Neuronal stem cell (in vitro differentiated cells): ENCODE data around the gene BCL2L13.
"Not testable (repeated sequence)": the region's sequence is repeated elsewhere in the genome, so short reads cannot be mapped to it uniquely, and the experiment has no call there.

Experiments
- DNase-seq: peaks from one replicate; pipeline ENCODE4 v3.0.0-alpha.2; 2013; ENCODE audit warnings: low spot score
- H2AFZ ChIP-seq: one replicate; pipeline ENCODE4 v1.6.1; 2013; ENCODE audit warnings: mild to moderate bottlenecking, low read length, inconsistent platforms
- H2AK5ac ChIP-seq: 2 replicates; pipeline ENCODE4 v1.6.1; 2013; ENCODE audit warnings: low read depth, mild to moderate bottlenecking, inconsistent platforms, low read length, moderate library complexity, mixed read lengths
- H2BK120ac ChIP-seq: 2 replicates; pipeline ENCODE4 v1.6.1; 2013; ENCODE audit warnings: low read depth, mild to moderate bottlenecking, inconsistent platforms, low read length, moderate library complexity, mixed read lengths
- H2BK12ac ChIP-seq: one replicate; pipeline ENCODE4 v1.6.1; 2013; ENCODE audit warnings: low read length, inconsistent platforms
- H2BK15ac ChIP-seq: 2 replicates; pipeline ENCODE4 v1.6.1; 2013; ENCODE audit warnings: mild to moderate bottlenecking, low read length, inconsistent platforms, mixed read lengths
- H2BK5ac ChIP-seq: one replicate; pipeline ENCODE4 v1.6.1; 2013; ENCODE audit warnings: inconsistent platforms, mild to moderate bottlenecking, low read length, moderate library complexity
- H3K14ac ChIP-seq: one replicate; pipeline ENCODE4 v1.6.1; 2013; ENCODE audit warnings: low read length, inconsistent platforms
- H3K18ac ChIP-seq: 2 replicates; pipeline ENCODE4 v1.6.1; 2013; ENCODE audit warnings: low read length, inconsistent platforms
- H3K23ac ChIP-seq: 2 replicates; pipeline ENCODE4 v1.6.1; 2013; ENCODE audit warnings: low read depth, mild to moderate bottlenecking, mixed read lengths, low read length, inconsistent platforms; ENCODE audit not compliant: poor library complexity
- H3K27ac ChIP-seq: replicated peaks from 3 replicates; pipeline ENCODE4 v1.5.1; 2013; ENCODE audit warnings: low read length, inconsistent platforms
- H3K27me3 ChIP-seq, 3 experiments: 2 replicates each; pipeline ENCODE4 v1.6.1; 2013; ENCODE audit warnings: low read length in 3 of 3, mild to moderate bottlenecking in 2 of 3, inconsistent platforms in 1 of 3, low read depth in 1 of 3, mixed read lengths in 1 of 3, moderate library complexity in 1 of 3; ENCODE audit not compliant: control insufficient read depth in 3 of 3, insufficient read depth in 3 of 3
- H3K36me3 ChIP-seq, 2 donors: replicated peaks in 1 of 2; 2 replicates each; pipeline ENCODE4 v1.6.1; 2013; ENCODE audit warnings: low read length in 2 of 2; ENCODE audit not compliant: control insufficient read depth in 2 of 2, insufficient read depth in 2 of 2
- H3K4ac ChIP-seq: 2 replicates; pipeline ENCODE4 v1.6.1; 2013; ENCODE audit warnings: inconsistent platforms, mild to moderate bottlenecking, low read length, moderate library complexity
- H3K4me1 ChIP-seq, 2 donors: 1 replicate in 1 of 2; 2 replicates in 1 of 2; pipeline ENCODE4 v1.6.1; 2013; ENCODE audit warnings: low read length in 2 of 2, low read depth in 1 of 2; ENCODE audit not compliant: control insufficient read depth in 2 of 2, insufficient read depth in 1 of 2
- H3K4me2 ChIP-seq: one replicate; pipeline ENCODE4 v1.6.1; 2013; ENCODE audit warnings: mild to moderate bottlenecking, low read length, inconsistent platforms; ENCODE audit not compliant: insufficient read depth, poor library complexity, severe bottlenecking
- H3K4me3 ChIP-seq, 2 donors: 2 replicates each; pipeline ENCODE4 v1.5.1; 2013; ENCODE audit warnings: low read length in 2 of 2, mild to moderate bottlenecking in 2 of 2, inconsistent platforms in 1 of 2, moderate library complexity in 1 of 2
- H3K79me1 ChIP-seq: one replicate; pipeline ENCODE4 v1.6.1; 2013; ENCODE audit warnings: low read depth, mild to moderate bottlenecking, inconsistent platforms, low read length, moderate library complexity
- H3K9ac ChIP-seq: one replicate; pipeline ENCODE4 v1.6.1; 2013; ENCODE audit warnings: mild to moderate bottlenecking, low read depth, low read length, inconsistent platforms; ENCODE audit not compliant: poor library complexity
- H3K9me3 ChIP-seq, 2 donors: replicated peaks in 1 of 2; 2 replicates each; pipeline versions ENCODE3 to v1.6.1; 2013; ENCODE audit warnings: low read length in 2 of 2, mild to moderate bottlenecking in 2 of 2, inconsistent platforms in 1 of 2, low read depth in 1 of 2, mixed read lengths in 1 of 2, moderate library complexity in 1 of 2; ENCODE audit not compliant: control insufficient read depth in 2 of 2, insufficient read depth in 1 of 2
- H4K8ac ChIP-seq: one replicate; pipeline ENCODE4 v1.6.1; 2013; ENCODE audit warnings: low read depth, mild to moderate bottlenecking, inconsistent platforms, low read length, moderate library complexity
- H4K91ac ChIP-seq: one replicate; pipeline ENCODE4 v1.6.1; 2013; ENCODE audit warnings: low read length, low read depth, mild to moderate bottlenecking, inconsistent platforms; ENCODE audit not compliant: poor library complexity
- WGBS, 2 donors: extraction: QIAGEN DNeasy Blood & Tissue Kit; methylation state at CpG; one replicate each; pipeline ENCODE4 v1.1.7; 2013; ENCODE audit warnings: missing lambda C conversion rate in 2 of 2, mixed read lengths in 1 of 2; ENCODE audit not compliant: insufficient read length in 2 of 2, insufficient replicate concordance in 1 of 2; ENCODE audit errors: extremely low coverage in 2 of 2; 5-methylcytosine and 5-hydroxymethylcytosine counted together

The BCL2L13 gene

GRCh38 chr22:17664414-17665055 lies 26.0 kb downstream of the BCL2L13 start:
- Histone ChIP-seq H3K9me3 (peaks cover 4 to 25% of the 10 kb centered on the region in 2 donors), H3K4me2 (no peak overlapping the region), H3K14ac (no peak overlapping the region), H2AFZ (no peak overlapping the region), H3K9ac (no peak overlapping the region), H3K4me1 (no peaks in the 10 kb centered on the region), H3K36me3 (peaks cover 8 to 75% of the 10 kb centered on the region in 2 donors), H3K4me3 (no peak overlapping the region), H3K18ac (no peak overlapping the region), H3K27me3 (no peaks in the 10 kb centered on the region), H2BK5ac (no peak overlapping the region), H3K23ac (no peak overlapping the region), H2BK15ac (no peak overlapping the region), H4K8ac (no peak overlapping the region), H3K27ac (no peak overlapping the region), H2BK12ac (no peak overlapping the region), H2AK5ac (no peak overlapping the region), H3K79me1 (peaks cover 2% of the 10 kb centered on the region), H3K4ac (no peak overlapping the region), H2BK120ac (no peak overlapping the region), H4K91ac (no peak overlapping the region)
- WGBS, 2 donors = no CpG with 5 or more reads among the region's 6 CpGs
- no peak for DNase-seq

GRCh38 chr22:17665248-17665647 lies 26.7 kb downstream of the BCL2L13 start:
- WGBS, 2 donors = no CpG with 5 or more reads among the region's 3 CpGs
- H3K18ac ChIP-seq = no peak overlapping the region
- no peaks in the 10 kb centered on the region for H3K27me3 ChIP-seq
- H3K4me3 ChIP-seq = no peak overlapping the region
- H3K4me2 ChIP-seq = no peak overlapping the region
- H3K14ac ChIP-seq = no peak overlapping the region
- H3K4me1 ChIP-seq = no peaks in the 10 kb centered on the region
- no peak overlapping the region for H3K23ac ChIP-seq
- H2BK15ac ChIP-seq = no peak overlapping the region
- no peak overlapping the region for H2BK5ac ChIP-seq
- peaks cover 8 to 74% of the 10 kb centered on the region in 2 donors for H3K36me3 ChIP-seq
- no peak for DNase-seq
- no peak overlapping the region for H3K27ac ChIP-seq
- H2AK5ac ChIP-seq = no peak overlapping the region
- no peak overlapping the region for H2BK120ac ChIP-seq
- H2BK12ac ChIP-seq = no peak overlapping the region
- no peak overlapping the region for H4K91ac ChIP-seq
- no peak overlapping the region for H2AFZ ChIP-seq
- no peak overlapping the region for H3K9ac ChIP-seq
- H3K9me3 ChIP-seq = peaks cover 4 to 25% of the 10 kb centered on the region in 2 donors
- no peak overlapping the region for H4K8ac ChIP-seq
- peaks cover 2% of the 10 kb centered on the region for H3K79me1 ChIP-seq
- H3K4ac ChIP-seq = no peak overlapping the region

GRCh38 chr22:17665854-17666253 lies 27.3 kb downstream of the BCL2L13 start:
- Histone ChIP-seq H2BK120ac (no peak overlapping the region), H3K36me3 (peaks cover 10 to 73% of the 10 kb centered on the region in 2 donors), H3K4me3 (no peak overlapping the region), H3K23ac (no peak overlapping the region), H3K14ac (no peak overlapping the region), H3K4me1 (no peaks in the 10 kb centered on the region), H3K9ac (no peak overlapping the region), H3K4ac (no peak overlapping the region), H2BK5ac (no peak overlapping the region), H3K27me3 (no peaks in the 10 kb centered on the region), H2AK5ac (no peak overlapping the region), H3K79me1 (peaks cover 2% of the 10 kb centered on the region), H3K18ac (no peak overlapping the region), H2BK15ac (no peak overlapping the region), H2AFZ (no peak overlapping the region), H2BK12ac (no peak overlapping the region), H3K9me3 (peaks cover 4 to 25% of the 10 kb centered on the region in 2 donors), H3K4me2 (no peak overlapping the region), H3K27ac (no peak overlapping the region), H4K8ac (no peak overlapping the region), H4K91ac (no peak overlapping the region)
- no CpG with 5 or more reads among the region's 3 CpGs for WGBS, 2 donors
- DNase-seq = no peak

DNA sequence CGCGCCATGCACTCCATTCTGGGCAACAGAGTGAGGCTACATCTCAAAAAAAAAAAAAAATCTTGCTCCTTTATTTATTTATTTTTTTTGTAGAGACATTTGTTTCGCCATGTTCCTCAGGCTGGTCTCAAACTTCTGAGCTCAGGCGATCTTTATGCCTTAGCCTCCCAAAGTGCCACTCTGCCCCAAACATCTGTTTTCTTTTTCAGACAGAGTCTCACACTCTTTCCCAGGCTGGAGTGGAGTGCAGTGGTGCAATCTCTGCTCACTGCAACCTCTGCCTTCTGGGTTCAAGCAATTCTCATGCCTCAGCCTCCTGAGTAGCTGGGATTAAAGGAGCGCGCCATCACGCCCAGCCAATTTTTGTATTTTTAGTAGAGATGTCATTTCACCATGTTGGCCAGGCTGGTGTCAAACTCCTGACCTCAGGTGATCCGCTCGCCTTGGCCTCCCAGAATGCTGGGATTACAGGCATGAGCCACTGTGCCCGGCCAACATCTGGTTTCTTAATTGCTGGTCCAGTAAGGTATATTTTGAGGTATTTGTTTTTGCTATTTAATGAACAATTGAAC lies 33.0 kb downstream of the BCL2L13 start:
- H2AFZ ChIP-seq, H2BK15ac ChIP-seq, H3K9me3 ChIP-seq, H3K4me2 ChIP-seq, H3K14ac ChIP-seq, H3K79me1 ChIP-seq, H3K27ac ChIP-seq, H3K4me3 ChIP-seq, H4K8ac ChIP-seq, H2BK120ac ChIP-seq, H3K4me1 ChIP-seq, H3K4ac ChIP-seq, H3K9ac ChIP-seq, DNase-seq, H4K91ac ChIP-seq, H2AK5ac ChIP-seq, H2BK5ac ChIP-seq, H3K23ac ChIP-seq, H3K27me3 ChIP-seq, H3K18ac ChIP-seq, H2BK12ac ChIP-seq: not testable (repeated sequence)
- peaks cover 2 to 20% of the 10 kb centered on the region in 2 donors for H3K36me3 ChIP-seq
- no CpG with 5 or more reads among the region's 10 CpGs for WGBS, 2 donors
